Neuron (in vitro differentiated cells): Measurements from ENCODE around the gene SNCA.

Experiments used
- H2AFZ ChIP-seq: one replicate; pipeline ENCODE4 v1.6.1; 2013; ENCODE audit warnings: low read depth, mild to moderate bottlenecking, inconsistent platforms, low read length, moderate library complexity
- H3K27me3 ChIP-seq: one replicate; pipeline ENCODE4 v1.6.1; 2013; ENCODE audit warnings: low read length; ENCODE audit not compliant: insufficient read depth
- H3K36me3 ChIP-seq: one replicate; pipeline ENCODE4 v1.6.1; 2013; ENCODE audit warnings: low read length; ENCODE audit not compliant: insufficient read depth
- H3K4me1 ChIP-seq: one replicate; pipeline ENCODE4 v1.6.1; 2013; ENCODE audit warnings: low read length; ENCODE audit not compliant: insufficient read depth
- H3K4me3 ChIP-seq: 2 replicates; pipeline ENCODE4 v1.5.1; 2013; ENCODE audit warnings: mild to moderate bottlenecking, low read length, moderate library complexity
- H3K9me3 ChIP-seq: one replicate; pipeline ENCODE4 v1.6.1; 2013; ENCODE audit warnings: low read length

The SNCA gene

GRCh38 chr4:89837385-89837992 is 528 bp upstream of the SNCA start:
- no peaks in the 10 kb centered on the region for H3K9me3 ChIP-seq
- H3K4me3 ChIP-seq, result peak overlapping the region; percentile 72
- peak overlapping the region; percentile 85 for H2AFZ ChIP-seq
- H3K36me3 ChIP-seq, result no peaks in the 10 kb centered on the region
- H3K27me3 ChIP-seq, result no peaks in the 10 kb centered on the region
- H3K4me1 ChIP-seq, result peaks cover 8% of the 10 kb centered on the region

GRCh38 chr4:89836031-89836745 is 773 bp downstream of the SNCA start:
- peak overlapping the region; percentile 72 for H3K4me3 ChIP-seq
- H3K9me3 ChIP-seq, result no peaks in the 10 kb centered on the region
- H3K36me3 ChIP-seq, result no peaks in the 10 kb centered on the region
- H2AFZ ChIP-seq, result peak overlapping the region; percentile 85
- H3K27me3 ChIP-seq, result no peaks in the 10 kb centered on the region
- H3K4me1 ChIP-seq, result peaks cover 8% of the 10 kb centered on the region

- Histone ChIP-seq H3K4me1 (peaks cover 8% of the 10 kb centered on the region), H3K4me3 (no peak overlapping the region), H2AFZ (no peak overlapping the region), H3K27me3 (no peaks in the 10 kb centered on the region), H3K9me3 (no peaks in the 10 kb centered on the region), H3K36me3 (no peaks in the 10 kb centered on the region)
Measured at GRCh38 chr4:89835413-89835812, 1.5 kb downstream of the SNCA start.

GRCh38 chr4:89834486-89835209 is 2.3 kb downstream of the SNCA start:
- H3K36me3 ChIP-seq, result no peaks in the 10 kb centered on the region
- no peak overlapping the region for H3K4me3 ChIP-seq
- H2AFZ ChIP-seq, result no peak overlapping the region
- H3K9me3 ChIP-seq, result no peaks in the 10 kb centered on the region
- peaks cover 8% of the 10 kb centered on the region for H3K4me1 ChIP-seq
- H3K27me3 ChIP-seq, result no peaks in the 10 kb centered on the region

GRCh38 chr4:89829470-89830138 is 7.4 kb downstream of the SNCA start:
- Histone ChIP-seq H3K27me3 (no peaks in the 10 kb centered on the region), H3K36me3 (no peaks in the 10 kb centered on the region), H3K4me1 (peaks cover 2% of the 10 kb centered on the region), H2AFZ (no peak overlapping the region), H3K9me3 (no peaks in the 10 kb centered on the region), H3K4me3 (no peak overlapping the region)

GRCh38 chr4:89823416-89823815 is 13.5 kb downstream of the SNCA start:
- Histone ChIP-seq H3K36me3 (no peaks in the 10 kb centered on the region), H3K9me3 (no peaks in the 10 kb centered on the region), H3K27me3 (no peaks in the 10 kb centered on the region), H3K4me3 (no peak overlapping the region), H3K4me1 (no peaks in the 10 kb centered on the region), H2AFZ (no peak overlapping the region)

- Histone ChIP-seq H3K9me3 (no peaks in the 10 kb centered on the region), H3K36me3 (no peaks in the 10 kb centered on the region), H3K27me3 (no peaks in the 10 kb centered on the region), H3K4me3 (no peak overlapping the region), H3K4me1 (no peaks in the 10 kb centered on the region), H2AFZ (no peak overlapping the region)
Measured at GRCh38 chr4:89821612-89822011, 15.3 kb downstream of the SNCA start.

- no peak overlapping the region for H3K4me3 ChIP-seq
- no peaks in the 10 kb centered on the region for H3K4me1 ChIP-seq
- H3K36me3 ChIP-seq, result no peaks in the 10 kb centered on the region
- H2AFZ ChIP-seq, result no peak overlapping the region
- H3K9me3 ChIP-seq, result no peaks in the 10 kb centered on the region
- H3K27me3 ChIP-seq, result no peaks in the 10 kb centered on the region
Measured at GRCh38 chr4:89820010-89820409, 17.0 kb downstream of the SNCA start.

GRCh38 chr4:89814362-89814761 is 22.6 kb downstream of the SNCA start:
- Histone ChIP-seq H3K4me3 (no peak overlapping the region), H3K27me3 (no peaks in the 10 kb centered on the region), H3K4me1 (no peaks in the 10 kb centered on the region), H3K36me3 (no peaks in the 10 kb centered on the region), H3K9me3 (no peaks in the 10 kb centered on the region), H2AFZ (no peak overlapping the region)

GRCh38 chr4:89813197-89813596 is 23.8 kb downstream of the SNCA start:
- Histone ChIP-seq H3K4me1 (no peaks in the 10 kb centered on the region), H3K4me3 (no peak overlapping the region), H3K9me3 (no peaks in the 10 kb centered on the region), H3K27me3 (no peaks in the 10 kb centered on the region), H2AFZ (no peak overlapping the region), H3K36me3 (no peaks in the 10 kb centered on the region)

- Histone ChIP-seq H2AFZ (no peak overlapping the region), H3K36me3 (no peaks in the 10 kb centered on the region), H3K9me3 (no peaks in the 10 kb centered on the region), H3K4me1 (no peaks in the 10 kb centered on the region), H3K4me3 (no peak overlapping the region), H3K27me3 (no peaks in the 10 kb centered on the region)
Measured at GRCh38 chr4:89807441-89808140, 29.4 kb downstream of the SNCA start.

- H3K4me1 ChIP-seq, result no peaks in the 10 kb centered on the region
- H3K4me3 ChIP-seq, result no peak overlapping the region
- H2AFZ ChIP-seq, result no peak overlapping the region
- no peaks in the 10 kb centered on the region for H3K9me3 ChIP-seq
- no peaks in the 10 kb centered on the region for H3K36me3 ChIP-seq
- no peaks in the 10 kb centered on the region for H3K27me3 ChIP-seq
Measured at GRCh38 chr4:89805297-89805696, 31.7 kb downstream of the SNCA start.
